C4-2B (cell line): ENCODE results near the gene ABO.

Experiments used
- H3K27ac ChIP-seq: fragments of 450-650 bp; 2 replicates; pipeline ENCODE4 v1.5.1; 2017
- CTCF ChIP-seq: fragments of 450-650 bp; conservative IDR thresholded peaks from 2 replicates; pipeline ENCODE4 v1.5.1; 2017; ENCODE audit warnings: mild to moderate bottlenecking
- ZFX ChIP-seq: fragments of 450-650 bp; IDR thresholded peaks from 2 replicates; pipeline ENCODE4 v1.6.1; 2017

ABO gene

GRCh38 chr9:133264235-133264764, 10.7 kb downstream of the ABO start:
- no peak overlapping the region for H3K27ac ChIP-seq
- no peak for TF ChIP-seq CTCF
- TF ChIP-seq ZFX, result no peak

GRCh38 chr9:133263557-133263956, 11.4 kb downstream of the ABO start:
- TF ChIP-seq ZFX (no peak), CTCF (no peak)
- H3K27ac ChIP-seq, result no peak overlapping the region

GRCh38 chr9:133262226-133262625, 12.8 kb downstream of the ABO start:
- TF ChIP-seq CTCF (no peak), ZFX (no peak)
- H3K27ac ChIP-seq, result no peak overlapping the region

GRCh38 chr9:133261753-133262120, 13.3 kb downstream of the ABO start:
- TF ChIP-seq CTCF (no peak), ZFX (no peak)
- no peak overlapping the region for H3K27ac ChIP-seq

GRCh38 chr9:133261103-133261752, 13.8 kb downstream of the ABO start:
- H3K27ac ChIP-seq, result no peak overlapping the region
- TF ChIP-seq ZFX (no peak), CTCF (no peak)

GRCh38 chr9:133260334-133261102, 14.5 kb downstream of the ABO start:
- no peak for TF ChIP-seq ZFX

GRCh38 chr9:133258061-133259015, 16.7 kb downstream of the ABO start:
- H3K27ac ChIP-seq, result no peak overlapping the region
- no peak for TF ChIP-seq ZFX
- no peak for TF ChIP-seq CTCF

More at GRCh38 chr9:133260334-133261102, 14.5 kb downstream of the ABO start:
- no peak overlapping the region for H3K27ac ChIP-seq
